B cell (primary cell): ENCODE results near the gene APOC3.

Source experiments
- CTCF ChIP-seq: fragments of 200-600 bp; IDR thresholded peaks from one replicate; pipeline ENCODE4 v1.8.0; 2022; ENCODE audit warnings: antibody characterized with exemption, mild to moderate bottlenecking
- EZH2 ChIP-seq: IDR thresholded peaks from 2 replicates; pipeline ENCODE4 v1.6.1; 2012; ENCODE audit warnings: borderline replicate concordance, low read depth, mild to moderate bottlenecking, moderate library complexity, low read length; ENCODE audit not compliant: insufficient read depth, poor library complexity, severe bottlenecking

DNA sequence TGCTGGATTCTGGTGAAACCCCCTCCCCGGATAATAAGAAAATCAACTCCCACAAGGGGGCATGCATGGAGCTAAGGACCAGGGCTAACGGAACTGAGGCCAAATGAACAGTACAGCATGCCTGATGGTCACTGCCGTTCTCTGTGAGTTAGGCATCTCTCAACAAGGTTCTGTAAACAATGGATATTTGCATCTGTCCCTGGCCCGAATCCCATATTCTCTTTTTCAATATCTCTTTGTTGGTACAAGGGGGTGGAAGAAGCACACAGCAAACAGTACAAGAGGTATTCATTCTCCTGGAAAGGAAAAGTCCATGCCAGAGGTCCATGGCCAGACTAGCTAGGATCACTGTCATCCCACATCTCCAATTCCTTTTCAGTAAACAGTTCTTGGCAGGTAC, 39.9 kb downstream of the APOC3 start:
- TF ChIP-seq CTCF (no peak), EZH2 (no peak)
